IMR-90 (cell line): ENCODE results near the gene IQSEC3. TPM values are rescaled to one million over a fixed set of nuclear protein-coding genes. Genes with fewer than 3 reads are reported as not detected.

ENCODE experiments used
- ATAC-seq: fragments of 200-7000 bp; cut with Tn5 transposase; 2 replicates; pipeline ENCODE4 v1.9.1; 2020; ENCODE audit warnings: low read depth, mild to moderate bottlenecking, moderate library complexity
- BruUV-seq: library from RNA; stranded (reverse); fragments of 400-500 nt; replicated peaks from 2 replicates; lab custom pipeline; 2021; lab: Mats Ljungman, UMichigan
- CTCF ChIA-PET: fragments of 300-600 bp; formaldehyde crosslinking; extraction: SDS; loops from one replicate; lab custom pipeline; 2021; ENCODE audit warnings: antibody characterized with exemption; lab: Yijun Ruan, JAX
- POLR2A ChIA-PET: fragments of 300-600 bp; sonication (Branson Sonifier 250); formaldehyde crosslinking; loops from one replicate; lab custom pipeline; 2022; ENCODE audit warnings: antibody characterized with exemption; ENCODE audit not compliant: unreplicated experiment; lab: Charles Lee
- DNase-seq: peaks from one replicate; pipeline ENCODE4 v3.0.0; 2013
- H2AFZ ChIP-seq: replicated peaks from 2 replicates; pipeline ENCODE3; 2013; ENCODE audit warnings: low read length, mild to moderate bottlenecking; ENCODE audit not compliant: poor library complexity
- H2AK5ac ChIP-seq: 2 replicates; pipeline ENCODE4 v1.6.1; 2013; ENCODE audit warnings: low read depth, low read length, inconsistent platforms
- H2AK9ac ChIP-seq: replicated peaks from 2 replicates; pipeline ENCODE3; 2013; ENCODE audit warnings: mild to moderate bottlenecking, low read depth, low read length, moderate library complexity; ENCODE audit not compliant: poor library complexity
- H2BK120ac ChIP-seq: 2 replicates; pipeline ENCODE4 v1.6.1; 2013; ENCODE audit warnings: low read depth, low read length, inconsistent platforms
- H2BK15ac ChIP-seq: 3 replicates; pipeline ENCODE4 v1.6.1; 2013; ENCODE audit warnings: low read depth, low read length, inconsistent platforms
- H2BK20ac ChIP-seq: 2 replicates; pipeline ENCODE4 v1.6.1; 2013; ENCODE audit warnings: low read depth, mild to moderate bottlenecking, inconsistent platforms, low read length, moderate library complexity
- H2BK5ac ChIP-seq: 2 replicates; pipeline ENCODE4 v1.6.1; 2013; ENCODE audit warnings: mild to moderate bottlenecking, low read depth, low read length, inconsistent platforms; ENCODE audit not compliant: poor library complexity, severe bottlenecking
- H3K14ac ChIP-seq: replicated peaks from 2 replicates; pipeline ENCODE4 v1.6.1; 2013; ENCODE audit warnings: low read depth, low read length, inconsistent platforms
- H3K18ac ChIP-seq: 2 replicates; pipeline ENCODE4 v1.6.1; 2013; ENCODE audit warnings: low read depth, low read length, control low read depth
- H3K23ac ChIP-seq: 2 replicates; pipeline ENCODE4 v1.6.1; 2013; ENCODE audit warnings: low read depth, low read length, inconsistent platforms
- H3K27ac ChIP-seq: 2 replicates; pipeline ENCODE4 v1.5.1; 2013; ENCODE audit warnings: mild to moderate bottlenecking, control low read depth, low read length; ENCODE audit not compliant: insufficient read depth
- H3K27me3 ChIP-seq: 2 replicates; pipeline ENCODE4 v1.6.1; 2013; ENCODE audit warnings: low read length; ENCODE audit not compliant: control insufficient read depth, insufficient read depth
- H3K36me3 ChIP-seq: 2 replicates; pipeline ENCODE4 v1.6.1; 2013; ENCODE audit warnings: low read length, mixed read lengths; ENCODE audit not compliant: control insufficient read depth, insufficient read depth
- H3K4ac ChIP-seq: 2 replicates; pipeline ENCODE4 v1.6.1; 2013; ENCODE audit warnings: low read depth, low read length, inconsistent platforms
- H3K4me1 ChIP-seq: 2 replicates; pipeline ENCODE4 v1.6.1; 2013; ENCODE audit warnings: low read length, mixed read lengths; ENCODE audit not compliant: control insufficient read depth, insufficient read depth
- H3K4me2 ChIP-seq: 2 replicates; pipeline ENCODE4 v1.6.1; 2013; ENCODE audit warnings: low read depth, mild to moderate bottlenecking, control low read depth, low read length, moderate library complexity
- H3K4me3 ChIP-seq: 2 replicates; pipeline ENCODE4 v1.5.1; 2013; ENCODE audit warnings: low read depth, mild to moderate bottlenecking, control low read depth, low read length, moderate library complexity; ENCODE audit not compliant: insufficient read depth
- H3K56ac ChIP-seq: 2 replicates; pipeline ENCODE4 v1.6.1; 2013; ENCODE audit warnings: low read length, inconsistent platforms; ENCODE audit not compliant: insufficient read depth; ENCODE audit errors: extremely low read depth
- H3K79me1 ChIP-seq, 2 experiments: 2 replicates each; pipeline ENCODE4 v1.6.1; 2013; ENCODE audit warnings: low read length in 2 of 2, inconsistent platforms in 1 of 2, low read depth in 1 of 2
- H3K9ac ChIP-seq: 2 replicates; pipeline ENCODE4 v1.6.1; 2013; ENCODE audit warnings: low read depth, low read length, control low read depth
- H3K9me1 ChIP-seq: 2 replicates; pipeline ENCODE4 v1.6.1; 2013; ENCODE audit warnings: low read length, inconsistent platforms; ENCODE audit not compliant: insufficient read depth
- H3K9me3 ChIP-seq: 2 replicates; pipeline ENCODE4 v1.6.1; 2013; ENCODE audit warnings: low read length; ENCODE audit not compliant: control insufficient read depth, insufficient read depth
- H4K20me1 ChIP-seq: 2 replicates; pipeline ENCODE4 v1.6.1; 2013; ENCODE audit warnings: low read length, inconsistent platforms; ENCODE audit not compliant: insufficient read depth
- H4K5ac ChIP-seq: 2 replicates; pipeline ENCODE4 v1.6.1; 2013; ENCODE audit warnings: mild to moderate bottlenecking, low read depth, low read length, control low read depth
- H4K8ac ChIP-seq, 2 experiments: 2 replicates each; pipeline ENCODE4 v1.6.1; 2013; ENCODE audit warnings: low read depth in 2 of 2, low read length in 2 of 2, control low read depth in 1 of 2, inconsistent platforms in 1 of 2
- H4K91ac ChIP-seq: 2 replicates; pipeline ENCODE4 v1.6.1; 2013; ENCODE audit warnings: low read depth, low read length, inconsistent platforms; ENCODE audit not compliant: insufficient read depth
- ELK1 ChIP-seq: fragments of 150-350 bp; IDR thresholded peaks from 2 replicates; pipeline ENCODE4 v1.6.1; 2016; ENCODE audit warnings: low read depth, mild to moderate bottlenecking, low read length, moderate library complexity, borderline replicate concordance
- FOS ChIP-seq: fragments of 150-350 bp; IDR thresholded peaks from 2 replicates; pipeline ENCODE4 v1.6.1; 2016; ENCODE audit warnings: low read depth, low read length
- MAZ ChIP-seq: IDR thresholded peaks from 2 replicates; pipeline ENCODE4 v1.6.1; 2012; ENCODE audit warnings: low read depth, mild to moderate bottlenecking, low read length, improper control_type of control experiment, moderate library complexity, borderline replicate concordance
- MXI1 ChIP-seq: IDR thresholded peaks from 2 replicates; pipeline ENCODE4 v1.6.1; 2012; ENCODE audit warnings: low read depth, mild to moderate bottlenecking, low read length, moderate library complexity, borderline replicate concordance
- POLR2A ChIP-seq: IDR thresholded peaks from 2 replicates; pipeline ENCODE4 v1.6.1; 2012; ENCODE audit warnings: mild to moderate bottlenecking, low read depth, low read length
- RCOR1 ChIP-seq: IDR thresholded peaks from 2 replicates; pipeline ENCODE4 v1.6.1; 2012; ENCODE audit warnings: mild to moderate bottlenecking, low read length, improper control_type of control experiment; ENCODE audit not compliant: insufficient replicate concordance
- RFX5 ChIP-seq: IDR thresholded peaks from 2 replicates; pipeline ENCODE4 v1.8.0; 2012; ENCODE audit warnings: low read depth, mild to moderate bottlenecking, low read length, moderate library complexity
- SMC3 ChIP-seq: fragments of 150-350 bp; IDR thresholded peaks from 2 replicates; pipeline ENCODE4 v1.6.1; 2016; ENCODE audit warnings: low read depth, mild to moderate bottlenecking, antibody characterized with exemption, low read length, moderate library complexity
- whole genome bisulfite sequencing, 2 experiments: methylation state at CpG; one replicate each; pipeline versions ENCODE4 v1.1.5 to v1.1.7; 2013; ENCODE audit warnings: missing lambda C conversion rate in 2 of 2; ENCODE audit not compliant: insufficient read length in 1 of 2; ENCODE audit errors: extremely low coverage in 2 of 2; 5-methylcytosine and 5-hydroxymethylcytosine counted together
- dilution Hi-C: fragments of 300-500 bp; cut with HindIII; formaldehyde crosslinking; loops from one replicate; pipeline ENCODE4 v1.14.3; 2018; ENCODE audit warnings: low sequenced_read_pairs; ENCODE audit not compliant: unreplicated experiment
- in situ Hi-C: fragments of 300-500 bp; cut with MboI; formaldehyde crosslinking; loops from 3 replicates; pipeline ENCODE4 v1.14.3; 2019; ENCODE audit warnings: low sequenced_read_pairs, inconsistent platforms, mixed read lengths
- intact Hi-C: fragments of 100-400 bp; cut with micrococcal nuclease; formaldehyde crosslinking; loops from 2 replicates; pipeline ENCODE4 v1.10.0; 2022
- polyA plus RNA-seq, 3 experiments: library from polyadenylated mRNA; depleted of rRNA; stranded (reverse); fragments of >200 nt; gene quantifications; 2 replicates each; pipeline ENCODE4 v1.2.3, GENCODE V29; 2012; ENCODE audit warnings: low replicate concordance in 1 of 3
- total RNA-seq: library from RNA; depleted of rRNA; stranded (reverse); fragments of >200 nt; gene quantifications from 2 replicates; pipeline ENCODE4 v1.2.3, GENCODE V29; 2012
- TF ChIP-seq, protein P1 (sequence below): fragments of 150-350 bp; IDR thresholded peaks from 2 replicates; pipeline ENCODE4 v1.6.1; 2017; ENCODE audit warnings: mild to moderate bottlenecking, antibody characterized with exemption, low read length, low read depth

Gene IQSEC3
- total and polyA plus RNA-seq, 2 of the 4 experiments (the other 2 are of a cell fraction): 0.10 TPM; not detected in 1

GRCh38 chr12:156945-157344 lies 90.4 kb downstream of the IQSEC3 start:
- Histone ChIP-seq H3K14ac (no peak overlapping the region), H4K20me1 (no peaks in the 10 kb centered on the region), H3K9me1 (no peaks in the 10 kb centered on the region), H4K8ac (no peak overlapping the region), H3K9me3 (peaks cover 2% of the 10 kb centered on the region; the same call in 1 of the 2 replicates), H2AK9ac (no peak overlapping the region), H3K27me3 (peaks cover 34% of the 10 kb centered on the region), H2BK120ac (no peak overlapping the region), H3K23ac (no peak overlapping the region), H3K4me3 (no peak overlapping the region), H3K9ac (no peak overlapping the region), H4K91ac (no peak overlapping the region), H3K79me1 (no peaks in the 10 kb centered on the region), H3K27ac (no peak overlapping the region), H2AK5ac (no peak overlapping the region), H3K4ac (no peak overlapping the region), H3K36me3 (no peaks in the 10 kb centered on the region), H2BK15ac (no peak overlapping the region), H2AFZ (no peak overlapping the region), H4K5ac (no peak overlapping the region), H3K4me2 (no peak overlapping the region), H3K56ac (no peak overlapping the region), H3K4me1 (peaks cover 3% of the 10 kb centered on the region; the same call in 1 of the 2 replicates), H2BK20ac (no peak overlapping the region), H2BK5ac (no peak overlapping the region), H3K18ac (no peak overlapping the region)
- ATAC-seq (no peak), DNase-seq (no peak)
- dilution Hi-C loops: no loop called here
- TF ChIP-seq FOS (no peak), MAZ (no peak), RCOR1 (no peak), SMC3 (no peak), RFX5 (no peak), POLR2A (no peak), MXI1 (no peak), ELK1 (no peak)
- TF ChIP-seq, protein P1, sequence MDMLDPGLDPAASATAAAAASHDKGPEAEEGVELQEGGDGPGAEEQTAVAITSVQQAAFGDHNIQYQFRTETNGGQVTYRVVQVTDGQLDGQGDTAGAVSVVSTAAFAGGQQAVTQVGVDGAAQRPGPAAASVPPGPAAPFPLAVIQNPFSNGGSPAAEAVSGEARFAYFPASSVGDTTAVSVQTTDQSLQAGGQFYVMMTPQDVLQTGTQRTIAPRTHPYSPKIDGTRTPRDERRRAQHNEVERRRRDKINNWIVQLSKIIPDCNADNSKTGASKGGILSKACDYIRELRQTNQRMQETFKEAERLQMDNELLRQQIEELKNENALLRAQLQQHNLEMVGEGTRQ: no peak
- POLR2A ChIA-PET: no interaction called here
- intact Hi-C loops: no loop called here
- CTCF ChIA-PET: no interaction called here
- BruUV-seq: no TSS peak
- in situ Hi-C loops: no loop called here
- no CpG with 5 or more reads among the region's 13 CpGs for WGBS, 2 experiments
